ENCODE data around the gene ZNF609. TPM values are rescaled to one million over a fixed set of nuclear protein-coding genes. Genes with fewer than 3 reads are reported as not detected.

The ZNF609 gene
- total RNA-seq, 1 donor from 2014 or later: 75.3 TPM

DNA sequence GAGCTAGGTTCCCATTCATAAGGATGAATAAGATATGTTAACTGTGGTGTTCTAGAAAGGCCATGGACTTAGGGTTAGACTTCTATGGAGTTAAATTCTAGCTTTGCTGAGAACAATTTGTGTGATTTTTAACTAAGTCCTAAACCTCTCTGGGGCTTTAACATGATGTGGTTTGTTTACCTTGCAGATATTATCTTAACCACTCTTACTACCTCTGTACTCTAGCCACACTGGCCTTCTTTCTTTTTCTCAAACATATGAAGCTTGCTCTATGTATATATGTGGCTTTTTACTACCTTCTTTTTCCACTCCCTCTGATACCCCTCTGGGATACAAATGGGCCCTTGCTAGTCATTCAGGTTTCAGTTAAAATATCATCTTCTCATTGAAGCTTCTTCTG is 108.4 kb downstream of the ZNF609 start:
- Mint-ChIP-seq H3K4me1 (ENCODE audit: low read depth) (peaks cover 25% of the 10 kb centered on the region), H3K27me3 (no peaks in the 10 kb centered on the region), H3K9me3 (ENCODE audit: low read depth) (no peaks in the 10 kb centered on the region), H3K36me3 (ENCODE audit: insufficient read depth) (peaks cover 9% of the 10 kb centered on the region), H3K27ac (peak overlapping the region; percentile 53), H3K4me3 (ENCODE audit: low read depth) (no peak overlapping the region)
- TF ChIP-seq, protein P1, sequence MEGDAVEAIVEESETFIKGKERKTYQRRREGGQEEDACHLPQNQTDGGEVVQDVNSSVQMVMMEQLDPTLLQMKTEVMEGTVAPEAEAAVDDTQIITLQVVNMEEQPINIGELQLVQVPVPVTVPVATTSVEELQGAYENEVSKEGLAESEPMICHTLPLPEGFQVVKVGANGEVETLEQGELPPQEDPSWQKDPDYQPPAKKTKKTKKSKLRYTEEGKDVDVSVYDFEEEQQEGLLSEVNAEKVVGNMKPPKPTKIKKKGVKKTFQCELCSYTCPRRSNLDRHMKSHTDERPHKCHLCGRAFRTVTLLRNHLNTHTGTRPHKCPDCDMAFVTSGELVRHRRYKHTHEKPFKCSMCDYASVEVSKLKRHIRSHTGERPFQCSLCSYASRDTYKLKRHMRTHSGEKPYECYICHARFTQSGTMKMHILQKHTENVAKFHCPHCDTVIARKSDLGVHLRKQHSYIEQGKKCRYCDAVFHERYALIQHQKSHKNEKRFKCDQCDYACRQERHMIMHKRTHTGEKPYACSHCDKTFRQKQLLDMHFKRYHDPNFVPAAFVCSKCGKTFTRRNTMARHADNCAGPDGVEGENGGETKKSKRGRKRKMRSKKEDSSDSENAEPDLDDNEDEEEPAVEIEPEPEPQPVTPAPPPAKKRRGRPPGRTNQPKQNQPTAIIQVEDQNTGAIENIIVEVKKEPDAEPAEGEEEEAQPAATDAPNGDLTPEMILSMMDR (IDR thresholded peaks at IDR 0.05; ENCODE audit: unreplicated experiment): no peak
- DNase-seq (ENCODE audit: low spot score, unreplicated experiment): no peak

DNA sequence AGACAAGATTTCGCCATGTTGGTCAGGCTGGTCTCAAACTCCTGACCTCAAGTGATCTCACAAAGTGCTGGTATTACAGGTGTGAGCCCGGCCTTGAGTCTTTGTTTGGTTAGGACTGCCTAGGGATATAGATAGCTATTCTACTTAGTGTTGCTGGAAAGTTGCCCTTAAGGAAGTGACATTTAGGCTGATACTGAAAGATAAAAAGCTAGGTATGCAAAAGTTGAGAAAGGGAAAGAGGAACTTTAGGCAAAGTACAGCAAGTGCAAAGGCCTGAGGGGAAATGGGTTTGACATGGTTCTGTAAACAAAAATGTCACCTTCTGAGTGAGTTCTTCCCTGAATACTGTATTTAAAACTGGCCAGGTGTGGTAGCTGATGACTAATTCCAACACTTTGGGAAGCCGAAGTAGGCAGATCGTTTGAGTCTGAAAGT is 111.5 kb downstream of the ZNF609 start:
- Mint-ChIP-seq H3K9me3 (ENCODE audit: low read depth) (no peaks in the 10 kb centered on the region), H3K4me3 (ENCODE audit: low read depth) (no peak overlapping the region), H3K36me3 (ENCODE audit: insufficient read depth) (peaks cover 6% of the 10 kb centered on the region), H3K27ac (no peak overlapping the region), H3K27me3 (no peaks in the 10 kb centered on the region), H3K4me1 (ENCODE audit: low read depth) (peaks cover 22% of the 10 kb centered on the region)
- TF ChIP-seq, protein P1 (IDR thresholded peaks at IDR 0.05; ENCODE audit: unreplicated experiment): no peak
- no peak for DNase-seq (ENCODE audit: low spot score, unreplicated experiment)

DNA sequence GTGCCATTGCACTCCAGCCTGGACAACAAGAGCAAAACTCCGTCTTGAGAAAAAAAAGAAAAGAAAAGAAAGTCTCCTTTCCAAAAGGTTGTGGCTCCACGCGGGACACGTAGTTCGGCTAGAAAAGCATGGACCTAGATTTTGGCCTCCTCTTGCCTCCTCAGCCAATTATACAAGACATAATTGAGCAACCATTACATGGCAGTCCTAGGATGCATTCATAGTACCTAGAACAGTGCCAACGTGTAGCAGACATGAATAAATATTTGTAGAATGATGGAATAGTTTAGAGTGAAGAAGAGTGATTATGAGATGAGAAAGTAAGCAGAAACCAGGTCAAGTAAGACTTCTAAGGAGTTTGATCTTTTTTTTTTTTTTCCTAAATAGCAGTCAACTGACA is 112.5 kb downstream of the ZNF609 start:
- Mint-ChIP-seq H3K9me3 (ENCODE audit: low read depth) (no peaks in the 10 kb centered on the region), H3K4me3 (ENCODE audit: low read depth) (no peak overlapping the region), H3K27ac (no peak overlapping the region), H3K4me1 (ENCODE audit: low read depth) (peaks cover 22% of the 10 kb centered on the region), H3K36me3 (ENCODE audit: insufficient read depth) (peaks cover 6% of the 10 kb centered on the region), H3K27me3 (no peaks in the 10 kb centered on the region)
- DNase-seq (ENCODE audit: low spot score, unreplicated experiment): no peak
- TF ChIP-seq, protein P1 (IDR thresholded peaks at IDR 0.05; ENCODE audit: unreplicated experiment): no peak

DNA sequence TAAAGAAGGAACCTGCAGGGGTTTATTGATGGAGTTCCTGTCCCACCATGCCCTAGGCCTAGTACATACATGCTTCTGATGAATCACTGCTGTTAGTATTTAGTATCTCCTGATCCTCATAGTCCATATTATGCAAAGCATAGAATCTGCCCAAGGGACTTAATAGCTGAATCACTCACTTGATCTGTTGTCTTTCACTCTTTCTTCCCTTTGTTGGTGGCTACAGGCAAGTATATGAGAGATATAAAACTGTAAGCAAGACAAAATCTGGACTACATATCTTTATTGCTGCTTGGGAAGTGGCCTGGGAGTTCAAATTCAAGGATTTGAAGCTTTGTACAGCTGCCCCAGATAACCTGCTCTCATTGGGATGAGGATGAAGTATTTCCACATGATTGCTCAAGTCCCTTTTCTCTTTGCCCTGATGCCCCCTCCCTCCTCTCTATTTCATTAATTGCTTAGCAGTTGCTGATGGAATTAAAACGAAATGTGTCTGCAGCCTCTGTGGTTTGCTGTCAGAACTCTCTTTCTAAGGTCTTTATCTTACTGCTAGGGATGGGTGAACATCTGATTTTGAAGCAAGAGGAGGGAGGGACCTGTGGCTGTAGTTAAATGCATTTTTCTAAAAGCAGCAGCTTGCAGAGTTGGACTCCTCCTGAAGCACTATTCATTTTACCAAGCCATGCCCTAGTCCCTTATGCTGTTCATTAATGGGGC is 114.1 kb downstream of the ZNF609 start:
- peaks cover 8% of the 10 kb centered on the region for H3K4me1 Mint-ChIP-seq (ENCODE audit: low read depth)
- no peaks in the 10 kb centered on the region for H3K27me3 Mint-ChIP-seq
- no peak for DNase-seq (ENCODE audit: low spot score, unreplicated experiment)
- H3K27ac Mint-ChIP-seq: peak overlapping the region; percentile 77
- TF ChIP-seq, protein P1 (IDR thresholded peaks at IDR 0.05; ENCODE audit: unreplicated experiment): no peak
- H3K9me3 Mint-ChIP-seq (ENCODE audit: low read depth): no peaks in the 10 kb centered on the region
- H3K4me3 Mint-ChIP-seq (ENCODE audit: low read depth): no peak overlapping the region
- H3K36me3 Mint-ChIP-seq (ENCODE audit: insufficient read depth): peaks cover 6% of the 10 kb centered on the region

DNA sequence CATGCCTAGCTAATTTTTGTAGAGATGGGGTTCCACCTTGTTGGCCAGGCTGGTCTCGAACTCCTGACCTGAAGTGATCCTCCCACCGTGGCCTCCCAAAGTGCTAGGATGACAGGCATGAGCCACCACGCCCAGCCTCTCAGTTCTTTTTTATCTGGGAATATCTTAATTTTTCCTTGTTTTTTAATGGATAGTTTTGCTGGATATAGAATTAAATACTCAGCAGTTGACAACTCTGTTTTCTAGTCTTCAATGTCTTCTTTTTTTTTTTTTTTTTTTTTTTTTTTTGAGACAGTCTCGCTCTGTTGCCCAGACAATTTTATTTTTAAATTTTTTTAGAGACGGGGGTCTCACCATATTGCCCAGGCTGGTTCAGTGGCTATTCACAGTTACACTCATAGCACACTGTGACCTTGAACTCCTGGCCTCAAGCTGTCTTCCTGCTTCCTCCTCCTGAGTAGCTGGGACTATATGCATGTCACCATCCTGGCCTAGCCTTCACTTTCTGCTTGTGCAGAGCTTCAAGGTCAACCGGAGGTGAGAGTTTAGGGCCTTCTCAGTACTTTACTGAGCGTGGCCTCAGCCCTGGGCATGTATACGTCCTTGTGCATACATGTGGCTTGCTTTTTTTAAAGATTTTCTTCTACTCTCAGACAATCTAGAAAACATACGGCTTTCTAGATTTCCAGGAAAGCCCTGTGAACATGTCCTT is 120.5 kb downstream of the ZNF609 start:
- no peak overlapping the region for H3K27ac Mint-ChIP-seq
- DNase-seq (ENCODE audit: low spot score, unreplicated experiment): no peak
- H3K36me3 Mint-ChIP-seq (ENCODE audit: insufficient read depth): peaks cover 17% of the 10 kb centered on the region
- TF ChIP-seq, protein P1 (IDR thresholded peaks at IDR 0.05; ENCODE audit: unreplicated experiment): no peak
- no peaks in the 10 kb centered on the region for H3K27me3 Mint-ChIP-seq
- no peak overlapping the region for H3K4me3 Mint-ChIP-seq (ENCODE audit: low read depth)
- peaks cover 9% of the 10 kb centered on the region for H3K9me3 Mint-ChIP-seq (ENCODE audit: low read depth)
- H3K4me1 Mint-ChIP-seq (ENCODE audit: low read depth): peaks cover 9% of the 10 kb centered on the region

Measured in progenitor cell of endocrine pancreas (in vitro differentiated cells).